HG03571 (cell line): Measurements from ENCODE around the gene ATP11A.

Experiments
- ATAC-seq: cut with Tn5 transposase; IDR thresholded peaks from one replicate; pipeline ENCODE4 v1.9.1; 2021; ENCODE audit not compliant: unreplicated experiment

Gene ATP11A

DNA sequence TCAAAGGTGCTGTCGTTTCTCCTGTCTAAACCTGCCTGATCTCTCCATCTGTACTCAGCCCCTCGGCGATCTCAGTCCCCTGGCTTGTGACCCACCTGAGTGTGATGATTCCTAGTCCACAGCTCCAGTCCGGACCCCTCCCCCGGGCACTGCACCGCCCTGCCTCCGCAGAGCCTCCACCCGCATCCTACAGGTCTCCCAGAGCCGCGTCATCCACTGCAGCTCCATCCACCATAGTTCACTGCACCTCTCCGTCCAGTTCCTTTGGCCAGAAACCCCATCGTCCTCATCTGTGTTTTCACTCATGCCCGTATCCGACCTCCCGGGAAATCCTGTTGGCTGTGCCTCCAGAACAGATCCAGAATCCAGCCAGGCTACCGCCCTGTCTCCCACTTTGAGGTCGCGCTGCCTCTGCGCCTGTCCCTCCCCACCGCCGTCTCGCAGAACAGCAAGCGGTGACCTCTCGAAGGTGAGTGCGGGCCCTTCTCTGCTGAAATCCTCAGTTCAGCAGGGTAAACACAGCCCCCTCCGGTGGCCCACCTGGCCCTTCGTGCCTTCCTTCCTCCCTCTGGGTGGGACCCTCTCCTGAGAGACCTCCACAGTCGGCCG, 227.3 kb downstream of the ATP11A start:
- no peak for ATAC-seq

DNA sequence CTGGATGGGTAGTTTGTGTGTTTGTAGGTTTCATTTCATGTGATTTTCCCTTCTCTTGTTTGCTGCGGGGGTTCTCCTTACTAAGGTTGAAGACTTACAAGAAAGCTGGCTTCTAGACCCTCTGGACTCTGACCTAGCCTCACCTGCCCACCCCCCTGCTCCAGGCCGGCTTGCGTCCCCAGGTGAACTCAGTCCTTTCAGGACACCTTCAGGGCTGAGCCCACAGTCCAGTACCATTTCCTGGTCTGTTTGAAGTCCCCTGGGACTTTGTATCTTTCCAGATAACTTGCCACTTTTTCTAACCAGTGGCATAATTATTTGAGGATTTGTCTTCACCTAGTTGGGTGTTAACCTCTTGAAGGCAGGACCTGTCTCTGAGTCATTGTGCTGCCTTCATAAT, 227.9 kb downstream of the ATP11A start:
- no peak for ATAC-seq

DNA sequence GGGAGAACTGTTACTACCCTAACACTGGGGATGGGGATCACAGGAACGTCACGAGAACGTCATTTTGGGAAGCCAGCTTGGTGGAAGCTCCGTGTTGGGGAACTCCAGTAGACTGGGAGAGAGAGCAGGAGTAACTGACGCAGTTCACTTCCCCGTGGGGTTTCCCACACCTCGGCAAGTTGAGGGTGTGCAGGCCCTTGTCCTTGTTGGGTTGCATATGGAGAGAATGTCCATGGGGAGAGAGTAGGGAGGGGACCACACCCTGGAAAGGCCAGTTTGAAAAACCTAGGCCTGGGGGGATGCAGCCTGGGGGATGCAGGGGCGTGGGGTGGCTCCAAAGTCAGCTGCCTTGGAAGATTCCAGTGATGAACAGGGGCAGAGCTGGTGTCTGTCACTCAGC, 228.4 kb downstream of the ATP11A start:
- ATAC-seq, result no peak

DNA sequence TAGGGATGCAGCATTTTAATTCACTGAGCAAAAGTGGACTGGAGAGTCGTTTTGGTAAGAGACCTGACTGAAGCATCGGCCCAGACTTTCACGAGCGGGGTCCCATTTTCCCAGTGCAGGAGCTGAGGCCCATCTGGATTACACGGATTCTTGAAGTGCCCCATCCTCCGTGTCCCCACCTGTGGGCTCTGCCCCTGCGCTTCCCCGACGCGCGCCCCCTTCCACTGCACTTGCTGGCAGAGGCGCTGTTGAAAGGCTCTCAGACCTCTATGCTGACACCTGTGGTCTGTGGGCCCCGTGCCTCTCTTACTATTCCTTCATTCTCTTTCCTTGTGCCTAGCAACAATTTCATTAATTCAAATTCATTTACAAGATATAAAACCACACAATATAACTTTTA, 228.9 kb downstream of the ATP11A start:
- ATAC-seq, result no peak

DNA sequence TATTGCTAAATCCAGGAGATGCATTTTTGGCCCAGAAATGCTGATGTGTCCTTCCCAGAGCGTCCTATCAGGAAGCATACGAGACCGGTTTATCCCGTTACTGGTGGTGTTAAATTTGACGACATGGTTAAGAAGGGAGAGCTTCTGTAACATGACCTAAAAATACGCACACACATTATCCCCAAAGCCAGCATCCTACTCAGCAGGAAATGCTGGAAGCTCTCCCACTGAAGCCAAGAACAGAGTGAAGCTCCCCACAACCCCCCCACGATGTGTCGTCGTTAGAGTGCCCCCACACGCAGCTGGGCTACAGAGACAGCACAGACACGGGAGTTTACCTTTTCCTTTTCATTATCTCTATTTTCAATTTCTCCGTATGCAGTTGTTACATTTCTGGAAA, 234.1 kb downstream of the ATP11A start:
- no peak for ATAC-seq

DNA sequence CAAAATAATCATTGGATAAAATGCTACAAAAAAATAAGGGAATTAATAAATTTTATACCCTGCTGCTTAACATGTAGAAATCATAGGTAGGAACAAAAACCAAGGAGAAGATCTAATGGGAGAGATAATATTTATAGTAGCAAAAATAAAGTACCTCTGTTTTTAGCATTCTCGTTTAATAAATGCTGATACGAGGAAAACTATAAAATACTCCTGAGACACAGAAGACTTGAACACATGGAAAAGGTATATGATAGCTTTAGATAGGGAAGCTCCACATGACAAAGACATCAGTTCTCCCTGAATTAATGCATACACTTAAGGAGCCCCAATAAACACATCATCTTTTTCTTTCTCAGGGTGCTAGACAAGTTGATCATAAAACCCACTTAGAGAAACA, 234.5 kb downstream of the ATP11A start:
- no peak for ATAC-seq

DNA sequence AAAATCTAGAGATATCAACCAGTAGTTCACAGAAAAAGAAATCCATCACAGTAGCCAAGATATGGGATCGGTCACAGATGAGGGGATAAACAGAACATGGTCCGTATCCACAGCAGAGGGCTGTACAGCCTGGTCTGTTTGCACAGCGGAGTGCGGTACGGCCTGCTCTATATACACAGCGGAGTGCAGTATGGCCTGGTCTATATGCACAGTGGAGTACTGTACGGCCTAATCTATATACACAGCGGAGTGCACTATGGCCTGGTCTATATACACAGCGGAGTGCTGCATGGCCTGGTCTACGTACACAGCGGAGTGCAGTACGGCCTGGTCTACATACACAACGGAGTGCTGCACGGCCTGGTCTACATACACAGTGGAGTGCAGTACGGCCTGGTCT, 236.2 kb downstream of the ATP11A start:
- no peak for ATAC-seq

DNA sequence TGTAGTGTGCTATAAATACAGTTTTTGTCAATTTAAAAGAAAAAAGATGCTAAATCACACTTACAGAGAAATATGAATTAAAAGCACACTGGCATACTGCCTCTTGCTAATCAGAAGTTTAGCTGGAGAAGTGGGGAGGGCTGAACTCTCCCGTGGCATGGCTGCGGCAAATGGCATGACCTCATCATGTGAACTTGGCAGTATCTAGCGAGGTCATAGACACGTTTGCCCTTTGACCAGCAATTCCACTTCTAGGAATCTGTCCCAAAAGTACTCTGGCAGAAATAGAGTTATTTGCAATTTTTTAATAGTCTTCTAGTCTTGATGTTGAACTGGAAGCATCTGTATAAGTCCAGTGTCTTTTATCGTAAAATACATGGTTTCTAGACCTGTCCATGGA, 237.2 kb downstream of the ATP11A start:
- no peak for ATAC-seq

DNA sequence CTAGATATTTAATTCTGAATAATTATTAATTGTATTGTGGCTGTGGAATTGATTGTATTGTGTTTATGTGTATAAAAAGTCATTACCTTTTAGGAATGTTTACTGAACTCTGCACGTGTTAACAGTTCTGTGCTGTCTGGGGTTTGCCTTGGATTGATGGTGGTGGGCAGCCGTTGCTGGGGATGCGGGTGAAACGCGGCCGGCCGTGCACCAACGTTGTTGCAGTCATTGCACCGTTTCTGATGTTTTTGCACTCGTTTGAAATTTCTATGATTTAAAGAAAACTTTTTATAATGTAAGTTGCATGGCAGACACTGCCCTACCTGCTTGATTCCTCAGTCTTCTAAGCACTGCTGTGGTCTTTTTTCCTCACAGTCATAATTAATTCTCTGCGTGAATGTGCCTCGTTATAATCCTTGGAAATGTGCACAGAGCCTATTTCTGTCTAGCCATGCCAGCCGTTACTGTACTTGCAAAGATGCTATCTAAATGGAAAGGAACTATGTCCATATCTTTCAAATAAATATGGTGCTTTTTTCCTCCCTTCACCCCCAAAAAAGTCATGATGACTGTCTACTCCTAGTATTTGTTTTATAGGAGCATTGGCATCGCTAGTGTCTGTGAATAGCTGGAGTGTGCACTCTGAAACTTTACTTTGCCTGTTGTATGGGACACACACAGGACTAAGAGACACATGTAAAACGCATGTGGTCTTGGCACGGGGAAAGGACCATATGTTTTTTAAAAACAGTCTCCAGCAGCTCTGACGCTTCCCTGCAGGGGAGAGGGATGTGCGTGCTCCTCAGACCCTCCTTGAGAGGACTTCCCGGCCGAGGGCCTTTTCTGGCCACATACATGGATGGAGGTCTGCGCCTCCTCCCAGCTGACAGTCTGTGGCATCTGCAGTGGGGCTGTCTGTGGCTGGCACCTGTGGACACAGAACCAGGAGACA, 238.5 kb downstream of the ATP11A start:
- ATAC-seq, result no peak

DNA sequence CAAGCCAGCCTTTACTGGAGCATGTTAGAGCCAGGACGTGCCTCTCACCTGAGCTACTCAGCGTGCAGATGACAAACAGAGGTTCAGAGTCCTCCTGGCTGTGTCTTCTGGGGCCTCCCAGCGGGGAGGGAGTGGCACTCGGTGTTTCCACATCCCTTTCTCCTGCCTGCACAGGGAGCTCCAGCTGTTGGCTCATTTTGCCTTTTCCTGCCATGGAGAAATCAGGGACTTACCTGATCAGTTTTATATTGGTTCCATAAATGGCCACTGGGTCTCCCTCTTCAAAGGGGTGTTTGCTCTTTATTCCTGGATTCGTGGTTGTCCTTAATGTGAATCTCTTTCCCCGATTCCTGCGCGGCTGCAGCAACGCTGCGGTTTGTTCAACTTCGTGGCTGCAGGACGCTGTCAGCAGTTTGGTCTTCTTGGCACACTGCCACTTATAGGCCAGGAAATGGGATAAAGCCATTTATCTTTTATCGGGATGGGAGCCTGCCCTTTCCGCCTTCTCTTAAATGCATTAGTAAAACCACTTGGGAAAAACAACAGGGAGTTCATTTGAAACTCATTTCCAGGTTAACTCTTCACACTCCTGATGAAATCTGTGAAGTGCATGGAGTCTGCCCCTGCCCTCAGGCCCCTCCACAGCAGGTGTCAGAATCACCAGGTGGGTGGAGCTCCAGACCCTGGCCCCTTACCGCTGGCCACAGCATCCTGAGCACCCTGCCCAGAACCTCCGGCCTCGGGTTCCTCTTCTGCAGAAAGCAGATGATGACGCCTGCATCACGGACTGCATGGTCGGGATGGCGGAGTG, 239.3 kb downstream of the ATP11A start:
- ATAC-seq, result no peak

DNA sequence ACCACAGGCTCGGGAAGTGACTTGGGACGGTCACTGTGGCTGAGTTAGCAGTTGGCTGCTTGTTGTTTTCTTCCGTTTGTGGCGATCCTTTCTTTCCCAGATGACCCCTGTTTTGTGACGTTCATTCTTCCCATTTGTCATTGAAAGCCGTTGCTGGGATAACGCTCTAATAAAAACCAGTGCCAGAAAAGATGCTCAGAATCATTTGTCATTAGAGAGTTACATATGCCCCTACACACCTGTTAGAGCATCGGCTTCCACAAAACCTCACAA, 239.9 kb downstream of the ATP11A start:
- ATAC-seq, result no peak

DNA sequence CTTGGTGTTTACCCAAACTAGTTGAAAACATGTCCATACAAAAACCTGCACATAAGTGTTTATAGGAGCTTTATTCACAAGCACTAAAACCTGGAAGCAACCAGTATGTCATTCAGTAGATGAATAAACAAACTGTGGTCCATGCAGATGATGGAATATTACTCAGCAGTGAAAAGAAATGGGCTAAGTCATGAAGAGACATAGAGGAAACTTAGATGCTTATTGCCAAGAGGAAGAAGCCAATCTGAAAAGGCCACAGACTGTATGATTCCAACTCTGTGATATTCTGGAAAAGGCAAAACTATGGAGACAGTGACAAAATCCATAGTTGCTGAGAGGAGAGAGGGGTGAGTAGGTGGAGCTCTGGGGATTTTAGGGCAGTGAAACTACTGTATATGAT, 240.4 kb downstream of the ATP11A start:
- no peak for ATAC-seq

DNA sequence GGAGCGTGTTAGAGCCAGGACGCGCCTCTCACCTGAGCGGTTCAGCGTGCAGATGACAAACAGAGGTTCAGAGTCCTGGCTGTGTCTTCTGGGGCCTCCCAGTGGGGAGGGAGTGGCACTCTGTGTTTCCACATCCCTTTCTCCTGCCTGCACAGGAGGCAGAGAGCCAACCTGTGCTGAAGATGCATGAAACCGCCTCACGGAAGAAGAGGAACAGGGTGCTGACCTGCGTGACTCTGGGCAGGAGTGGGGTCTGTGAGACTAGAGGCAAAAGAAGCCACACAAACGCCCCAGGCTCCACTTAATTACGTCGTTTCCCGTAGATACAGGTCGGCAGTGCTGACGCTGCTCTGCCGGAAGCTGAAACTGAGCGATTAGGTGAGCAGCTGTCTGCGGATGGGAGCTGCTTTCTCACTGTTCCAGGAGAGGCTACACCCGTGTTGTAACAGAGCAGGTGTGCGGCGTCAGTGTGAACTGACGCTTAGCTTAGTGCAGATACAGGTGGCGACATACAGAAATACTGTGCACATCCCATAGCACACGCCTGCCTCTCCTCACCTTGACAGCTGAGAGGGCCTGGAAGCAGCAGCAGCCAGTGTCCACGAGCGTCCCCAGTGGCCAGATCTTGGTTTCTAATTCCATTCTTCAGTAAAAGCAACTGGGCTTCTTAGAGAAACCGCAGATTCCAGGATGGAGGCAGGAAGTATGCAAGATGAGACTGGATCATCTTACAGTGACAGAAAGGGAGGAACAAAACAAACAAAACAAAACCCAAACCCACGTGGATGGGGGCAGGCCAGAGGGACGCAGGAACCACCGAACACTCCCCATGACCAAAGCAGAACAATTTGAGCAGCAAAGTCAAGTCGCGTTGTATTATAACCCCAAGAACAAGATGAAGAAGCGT, 241.4 kb downstream of the ATP11A start:
- ATAC-seq, result no peak

DNA sequence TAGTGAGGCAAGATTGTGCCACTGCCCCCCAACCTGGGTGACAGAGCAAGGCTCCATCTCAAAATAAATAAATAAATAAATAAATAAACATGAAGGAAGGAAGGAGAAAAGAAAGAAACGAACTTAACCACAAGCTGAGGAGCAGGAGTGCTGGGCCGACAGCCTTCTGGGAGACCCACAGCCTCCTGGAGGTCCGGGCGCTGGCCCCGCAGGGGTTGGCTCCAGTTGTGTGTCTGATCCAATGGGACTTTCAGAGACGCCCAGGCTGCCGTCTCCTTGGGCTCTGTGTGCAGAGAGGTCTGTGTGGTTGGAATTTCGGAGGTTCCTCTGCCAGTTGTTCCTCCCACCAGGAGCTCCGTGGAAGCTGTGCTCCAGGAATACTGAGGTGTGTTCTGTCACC, 243.1 kb downstream of the ATP11A start:
- no peak for ATAC-seq

DNA sequence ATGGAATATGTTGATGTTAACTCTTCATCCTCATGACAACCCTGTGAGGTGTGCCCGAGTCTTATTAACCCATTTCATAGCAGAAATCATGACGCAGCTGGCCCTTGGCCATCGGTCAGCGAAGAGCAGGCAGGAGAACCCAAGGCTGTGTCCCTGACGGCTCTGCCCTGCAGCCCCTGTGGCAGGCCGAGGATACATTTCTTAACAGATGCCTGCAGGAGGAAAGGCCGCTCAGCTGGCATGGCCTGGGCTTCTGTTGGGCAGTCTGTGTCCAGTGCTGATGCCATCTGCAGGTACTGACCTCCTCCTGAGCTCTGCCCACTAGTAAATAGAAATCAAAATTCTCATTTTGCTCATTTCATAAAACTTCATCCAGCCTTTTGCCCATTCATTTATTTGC, 243.8 kb downstream of the ATP11A start:
- ATAC-seq, result no peak

DNA sequence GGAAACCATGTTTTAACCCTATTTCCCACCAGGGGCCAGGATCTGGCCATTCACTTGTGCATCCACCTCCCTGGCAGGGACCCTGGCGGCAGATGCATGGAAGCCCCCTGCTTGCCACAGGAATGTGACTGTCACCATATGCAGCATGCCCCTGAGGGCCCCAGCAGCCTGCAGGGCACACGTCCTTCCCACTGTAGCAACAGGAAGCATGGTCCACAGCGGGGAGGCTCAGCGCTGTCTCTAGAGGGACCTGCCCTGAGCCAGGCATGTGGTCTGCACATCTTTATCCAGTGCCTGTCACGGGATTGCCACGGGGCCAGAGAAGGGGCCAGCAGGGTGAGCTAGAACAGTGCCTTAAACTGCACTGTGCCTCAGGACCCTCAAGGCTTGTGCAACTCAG, 244.2 kb downstream of the ATP11A start:
- no peak for ATAC-seq
